GM21381 (cell line): ENCODE data around the gene M1AP.

Experiments
- ATAC-seq: cut with Tn5 transposase; IDR thresholded peaks from one replicate; pipeline ENCODE4 v1.9.1; 2021; ENCODE audit warnings: mild to moderate bottlenecking, moderate library complexity; ENCODE audit not compliant: unreplicated experiment

The M1AP gene

GRCh38 chr2:74528600-74529356, 119.4 kb downstream of the M1AP start:
- ATAC-seq = peak; percentile 6

DNA sequence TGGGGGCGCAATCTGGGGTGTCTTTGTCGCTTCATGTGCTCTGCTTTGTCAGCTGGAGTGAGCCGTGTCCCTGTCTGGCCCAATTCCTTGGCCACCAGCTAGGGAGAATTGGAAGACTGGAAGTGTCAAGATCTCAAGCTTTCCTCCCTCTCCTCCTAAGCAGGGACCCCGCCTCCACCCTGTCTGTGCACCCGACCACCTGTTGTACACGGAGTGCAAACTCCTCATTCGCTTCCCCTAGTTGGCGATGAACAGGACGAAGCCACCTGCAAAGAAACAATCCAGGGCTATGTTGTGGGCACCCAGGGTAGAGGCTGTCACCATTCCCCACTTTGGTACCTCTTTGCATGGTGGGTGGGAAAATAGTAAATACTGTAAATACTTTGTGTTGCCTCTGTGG, 120.4 kb downstream of the M1AP start:
- no peak for ATAC-seq

- no peak for ATAC-seq
Measured at GRCh38 chr2:74526649-74527230, 121.4 kb downstream of the M1AP start.

DNA sequence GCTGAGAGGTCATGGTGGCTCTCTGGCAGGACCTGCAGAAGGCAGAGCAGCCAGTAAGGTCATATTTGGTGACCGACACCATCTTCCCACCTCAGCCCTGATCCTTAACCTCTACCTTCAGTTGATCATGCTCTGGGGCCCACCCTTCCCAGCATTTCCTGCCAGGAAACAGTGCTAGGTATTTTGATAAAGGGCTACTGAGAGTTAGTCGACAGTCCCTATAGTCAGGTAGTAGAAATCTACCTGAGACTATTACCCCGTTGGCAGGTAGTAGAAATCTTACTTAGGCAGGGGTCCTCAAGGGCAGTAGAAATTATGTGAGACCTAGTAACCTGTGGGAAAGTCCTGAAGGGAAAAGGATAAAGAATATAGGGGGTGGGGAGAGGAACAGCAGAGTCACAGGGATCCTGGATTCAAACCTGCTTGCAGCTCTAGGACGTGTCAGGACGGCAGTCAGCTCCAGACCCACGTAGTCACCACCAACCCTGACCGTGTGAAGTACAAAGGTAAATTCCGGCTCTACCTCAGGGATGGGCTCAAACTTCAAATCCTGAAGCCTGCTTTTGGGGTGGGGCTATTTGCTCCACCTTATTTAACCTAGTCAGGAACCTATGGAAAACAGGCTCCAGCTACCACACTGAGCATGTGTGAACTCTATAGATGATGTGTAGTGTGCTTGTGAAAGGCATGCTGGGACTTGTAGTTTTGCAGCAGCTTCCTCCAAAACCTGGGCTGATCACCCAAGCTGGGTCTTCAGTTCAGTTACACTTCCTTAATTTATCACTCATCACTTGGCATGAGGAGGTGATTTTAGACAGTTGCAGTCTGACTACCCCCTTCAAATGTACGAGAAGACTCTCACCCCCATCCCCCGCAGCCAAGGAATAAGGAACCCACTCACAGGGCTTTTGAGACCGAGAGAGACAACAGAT, 122.1 kb downstream of the M1AP start, which contains the start of gene DQX1:
Gene DQX1, minus strand, starts transcription at position 515 of the 932 bp plus-strand sequence. Its CDS starts 502 bp downstream, at position 13.
- no peak for ATAC-seq

DNA sequence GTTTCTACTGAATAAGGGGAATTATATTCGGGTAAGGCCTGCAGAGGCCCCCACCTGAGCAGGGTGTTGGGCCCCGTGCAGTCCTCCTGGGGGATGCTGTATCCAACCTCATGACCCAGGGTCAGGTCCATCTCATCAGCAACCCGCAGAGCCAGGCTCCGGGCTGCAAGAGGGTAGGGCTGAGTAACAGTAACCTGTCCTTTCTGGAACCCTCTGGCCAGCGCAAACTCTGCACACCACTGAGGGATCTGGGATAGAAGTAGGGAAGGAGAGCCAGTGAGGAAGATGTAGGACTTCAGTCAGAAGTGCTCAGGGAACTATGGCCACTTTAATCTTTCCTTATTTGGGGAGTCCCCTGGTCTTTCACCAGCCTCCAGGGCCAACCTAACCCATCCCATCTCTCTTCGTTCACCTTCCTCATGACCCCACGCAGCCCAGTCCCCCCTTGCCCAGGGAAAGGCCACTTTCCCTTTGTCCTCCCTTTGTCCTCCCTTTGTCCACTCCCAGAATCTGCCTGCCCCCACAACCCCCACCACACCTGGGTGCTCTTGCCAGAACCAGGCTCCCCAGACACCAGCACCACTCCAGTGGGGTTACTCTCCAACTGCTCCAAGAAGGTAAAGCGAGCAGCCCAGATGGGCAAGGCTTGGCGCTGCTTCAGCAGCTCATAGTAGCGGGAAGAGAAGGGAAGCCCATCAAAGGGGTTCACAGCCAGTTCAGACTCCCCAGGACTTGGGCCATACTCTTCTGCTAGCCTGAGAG, 123.0 kb downstream of the M1AP start:
- no peak for ATAC-seq

- no peak for ATAC-seq
Measured at GRCh38 chr2:74524005-74524404, 124.1 kb downstream of the M1AP start.

DNA sequence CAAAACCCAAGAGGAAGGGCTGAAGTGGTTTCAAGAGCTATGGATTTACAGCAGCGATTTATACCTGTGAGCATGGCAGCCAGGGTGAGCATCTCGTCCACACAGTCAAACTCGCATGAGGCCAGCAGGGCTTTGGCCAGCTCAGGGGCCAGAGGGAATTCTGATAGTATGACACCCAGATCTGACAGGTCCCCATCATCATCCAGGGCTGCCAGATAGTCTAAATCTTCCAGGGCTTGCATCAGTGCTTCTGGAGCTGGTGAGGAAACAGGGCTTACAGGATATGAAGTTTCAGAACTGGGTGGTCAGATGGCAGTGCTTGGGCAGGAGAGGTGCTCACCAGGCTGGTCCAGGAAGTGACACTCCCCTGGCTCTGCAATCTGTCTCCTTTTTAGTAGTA, 125.6 kb downstream of the M1AP start:
- no peak for ATAC-seq

DNA sequence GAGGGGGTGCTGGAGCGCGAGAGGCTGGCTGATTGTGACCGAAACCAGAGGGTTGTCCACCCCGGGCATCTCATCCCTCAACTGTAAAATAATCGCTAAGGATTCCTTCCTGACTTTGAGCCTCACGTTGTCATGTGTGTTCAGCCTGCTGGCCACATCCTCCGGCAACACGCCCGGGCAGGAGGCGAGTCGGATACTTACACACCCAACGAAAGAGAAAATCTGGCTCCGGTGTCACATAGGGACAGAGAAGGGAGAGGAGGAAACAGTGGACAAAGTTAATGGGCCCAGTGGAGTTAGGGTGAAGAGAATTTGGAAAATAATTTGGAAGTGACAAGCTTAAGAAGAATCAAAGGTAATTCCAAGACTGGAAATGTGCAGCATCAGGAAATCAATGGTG, 131.5 kb downstream of the M1AP start:
- no peak for ATAC-seq

- ATAC-seq = no peak
Measured at GRCh38 chr2:74515981-74516633, 132.0 kb downstream of the M1AP start.

GRCh38 chr2:74515271-74515980, 132.7 kb downstream of the M1AP start:
- no peak for ATAC-seq

- no peak for ATAC-seq
Measured at GRCh38 chr2:74514368-74515270, 133.5 kb downstream of the M1AP start, which contains the start of gene TLX2. Gene TLX2, plus strand, starts transcription at chr2:74514450. Its CDS starts 357 bp downstream, at chr2:74514807.

DNA sequence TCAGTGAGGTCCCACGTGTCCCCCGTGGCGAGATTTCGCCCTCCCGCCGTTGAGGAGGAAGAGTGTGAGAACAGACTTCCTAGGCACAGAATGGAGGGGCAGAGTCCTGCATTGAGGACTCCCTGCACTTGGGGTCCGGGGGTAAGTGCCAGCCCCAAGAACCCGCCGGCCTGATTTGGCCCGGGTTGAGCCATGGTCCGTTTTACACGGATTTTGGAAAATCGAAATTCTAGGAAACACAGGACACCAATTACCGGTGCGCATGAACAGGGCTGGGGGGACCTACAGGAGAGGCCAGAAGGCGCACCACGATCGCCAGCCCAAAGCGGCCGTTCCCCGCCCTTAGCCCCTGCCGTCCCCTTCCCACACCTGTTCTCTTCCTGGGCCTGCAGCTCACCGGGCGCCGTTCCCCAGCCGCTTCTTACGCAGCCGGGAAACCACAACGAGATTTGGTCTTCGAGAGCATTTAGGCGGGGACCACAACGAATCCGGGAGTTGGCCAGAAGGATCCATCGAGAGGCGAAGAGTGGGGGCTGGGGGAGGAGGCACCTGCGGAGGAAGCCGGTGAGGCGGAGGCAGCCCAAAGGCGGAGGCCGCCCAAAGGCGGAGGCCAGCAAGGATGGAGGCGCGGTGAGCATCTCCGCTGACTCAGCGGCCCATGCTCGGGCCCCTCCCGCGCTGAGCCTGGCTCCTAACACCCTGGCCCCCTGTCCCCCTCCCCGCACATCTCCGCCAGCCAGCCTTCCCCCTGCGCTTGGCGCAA, 134.3 kb downstream of the M1AP start:
- no peak for ATAC-seq

DNA sequence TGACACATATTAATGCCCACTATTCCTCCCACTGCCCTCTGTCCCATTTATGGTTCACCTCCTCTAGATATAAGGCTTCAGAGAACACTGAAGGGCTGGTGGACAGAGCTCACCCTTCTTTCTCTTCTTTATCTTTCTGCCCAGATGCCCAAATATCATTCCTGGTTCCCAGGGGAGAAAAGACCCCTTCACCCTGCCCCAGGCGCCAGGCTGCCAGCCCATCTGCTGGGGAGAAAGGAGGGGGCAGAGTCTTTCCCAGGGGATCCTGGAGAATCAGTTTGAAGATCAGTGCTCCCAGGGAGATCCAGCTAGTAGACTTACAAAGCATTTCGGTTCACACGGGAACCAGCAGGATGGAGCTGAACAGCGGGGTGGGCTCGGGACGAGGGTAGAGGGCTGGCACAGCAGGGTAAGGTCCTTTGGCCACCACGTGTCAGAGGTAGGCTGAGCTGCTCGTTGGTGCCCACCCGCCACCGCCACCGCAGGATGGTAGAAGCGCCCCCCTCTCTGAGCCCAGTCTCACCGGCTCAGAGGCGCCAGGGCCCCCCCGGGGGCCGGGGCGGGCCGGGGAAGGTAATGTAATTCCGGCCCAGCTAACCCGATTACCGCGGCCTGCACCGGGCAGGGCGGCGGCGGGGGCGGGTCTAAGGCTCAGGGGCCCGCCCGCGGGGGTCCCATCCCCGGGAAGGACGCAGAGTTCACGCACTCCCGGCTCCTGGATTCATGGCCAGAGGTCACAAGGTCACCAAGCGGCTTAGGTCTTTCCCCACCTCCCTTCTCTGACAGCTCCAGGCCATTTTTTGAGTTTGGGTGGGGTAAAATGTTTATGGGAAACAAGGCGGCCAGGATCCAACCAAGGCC, 135.2 kb downstream of the M1AP start:
- ATAC-seq = no peak

DNA sequence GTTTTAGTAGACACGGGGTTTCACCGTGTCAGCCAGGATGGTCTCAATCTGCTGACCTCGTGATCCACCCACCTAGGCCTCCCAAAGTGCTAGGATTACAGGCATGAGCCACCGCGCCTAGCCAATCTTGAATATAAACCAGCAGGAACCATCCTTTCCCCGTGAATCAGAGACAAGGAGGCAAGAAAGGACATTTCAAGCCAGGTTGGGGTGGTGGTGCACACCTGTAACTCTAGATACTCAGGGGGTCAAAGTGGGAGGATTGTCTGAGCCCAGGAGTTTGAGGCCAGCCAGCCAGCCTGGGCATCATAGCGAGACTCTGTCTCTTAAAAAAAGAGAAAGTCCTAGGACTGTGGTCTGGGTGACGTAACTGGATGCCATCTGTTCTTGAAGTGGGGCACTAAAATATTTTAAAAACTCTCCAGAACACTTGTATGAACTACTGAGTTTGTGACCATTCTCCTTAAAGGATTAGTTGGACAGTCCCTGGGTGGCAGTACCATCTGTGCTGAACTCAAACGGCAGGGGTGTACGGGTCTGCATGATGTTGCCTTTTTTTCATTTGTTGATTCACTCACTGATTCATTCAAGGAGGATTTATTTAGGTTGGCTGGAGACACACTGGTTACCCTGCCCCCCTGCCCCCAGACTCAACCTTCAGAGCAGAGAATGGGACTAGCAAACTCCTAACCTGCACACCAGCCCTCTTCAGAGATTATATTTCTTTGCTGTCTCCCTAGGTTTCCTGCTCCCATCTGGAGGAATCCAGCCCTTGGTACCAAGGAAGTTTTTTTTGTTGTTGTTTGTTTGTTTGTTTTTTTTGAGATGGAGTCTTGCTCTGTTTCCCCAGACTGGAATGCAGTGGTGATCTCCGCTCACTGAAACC, 136.8 kb downstream of the M1AP start:
- no peak for ATAC-seq

GRCh38 chr2:74510272-74510671, 137.9 kb downstream of the M1AP start:
- ATAC-seq = no peak
